ENCODE results near the gene FEV.
A peak's percentile ranks its signal among the peaks of the same experiment; 100 is the strongest.

FEV gene

GRCh38 chr2:218985021-218985324 lies at the start of gene FEV:
FEV (minus strand) TSS chr2:218985184; CDS start chr2:218985075, 109 bp downstream.
- no peak for DNase-seq (ENCODE audit: insufficient read length, low spot score)
- FAIRE-seq = no peak

DNA sequence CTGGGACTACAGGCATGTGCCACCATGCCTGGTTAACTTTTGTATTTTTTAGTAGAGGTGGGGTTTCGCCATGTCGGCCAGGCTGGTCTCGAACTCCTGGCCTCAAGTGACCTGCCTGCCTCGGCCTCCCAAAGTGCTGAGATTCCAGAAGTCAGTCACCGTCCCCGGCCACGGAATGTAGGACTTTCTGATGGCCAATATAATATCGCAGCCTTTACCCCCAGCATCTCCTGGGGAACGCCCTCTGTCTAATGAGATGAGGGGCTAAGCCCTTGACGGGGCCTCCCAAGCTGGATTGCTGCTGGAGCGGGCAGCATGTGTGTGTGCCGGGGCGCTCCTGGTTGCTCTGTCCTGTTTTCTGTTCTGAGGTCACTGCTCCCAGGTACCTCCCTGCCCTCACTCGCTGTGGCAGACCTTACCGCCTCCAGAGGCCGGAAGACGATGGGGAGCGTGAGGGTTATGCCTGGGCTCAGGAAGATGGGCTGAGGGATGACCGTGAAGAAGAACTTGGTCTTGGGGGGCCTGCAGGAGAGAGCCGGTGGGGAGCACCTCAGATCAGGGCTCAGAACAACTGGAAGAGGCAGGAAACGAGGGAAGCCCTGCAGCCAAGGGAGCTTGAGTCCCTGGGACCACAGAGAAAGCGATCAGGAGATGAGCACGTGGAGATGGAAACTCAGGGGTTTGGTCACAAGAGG lies 47.2 kb upstream of the FEV start:
- no peak for DNase-seq (ENCODE audit: insufficient read length, low spot score)
- FAIRE-seq = no peak

DNA sequence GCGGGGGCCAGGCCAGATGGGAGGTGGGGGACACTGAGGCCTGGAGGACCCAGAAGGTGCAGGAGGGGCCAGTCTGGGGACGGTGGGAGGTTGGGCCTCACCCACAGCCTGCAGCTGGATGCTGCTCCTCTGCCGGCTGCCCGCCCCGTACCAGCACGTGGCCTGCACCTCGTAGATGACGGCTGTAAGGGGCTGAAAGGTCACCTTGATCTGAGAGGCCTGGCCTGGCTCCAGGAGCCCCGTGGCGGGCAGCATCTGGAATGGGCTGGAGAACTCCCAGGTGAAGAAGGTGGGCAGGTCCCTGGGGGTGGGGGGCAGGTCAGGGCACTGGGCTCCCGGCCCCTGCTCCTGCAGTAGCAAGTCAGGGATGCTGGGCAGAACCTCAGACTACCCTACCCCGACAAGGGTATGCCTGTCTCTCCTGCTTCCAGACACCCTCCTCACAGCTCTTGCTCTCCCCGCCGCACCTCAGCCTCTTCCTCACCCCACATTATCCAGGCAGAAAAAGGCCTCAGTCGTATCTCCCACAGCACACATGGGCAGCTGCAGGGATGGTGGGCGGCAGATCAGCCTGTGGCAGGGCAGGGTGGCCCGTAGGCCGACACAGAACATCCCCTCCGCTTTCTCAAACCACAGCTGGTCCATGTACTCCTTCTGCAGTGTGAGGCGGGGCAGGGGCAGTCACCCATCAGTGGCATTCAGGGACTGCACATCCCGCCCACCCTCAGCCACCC lies 46.2 kb upstream of the FEV start:
- FAIRE-seq (no peak), DNase-seq (ENCODE audit: insufficient read length, low spot score) (no peak)

DNA sequence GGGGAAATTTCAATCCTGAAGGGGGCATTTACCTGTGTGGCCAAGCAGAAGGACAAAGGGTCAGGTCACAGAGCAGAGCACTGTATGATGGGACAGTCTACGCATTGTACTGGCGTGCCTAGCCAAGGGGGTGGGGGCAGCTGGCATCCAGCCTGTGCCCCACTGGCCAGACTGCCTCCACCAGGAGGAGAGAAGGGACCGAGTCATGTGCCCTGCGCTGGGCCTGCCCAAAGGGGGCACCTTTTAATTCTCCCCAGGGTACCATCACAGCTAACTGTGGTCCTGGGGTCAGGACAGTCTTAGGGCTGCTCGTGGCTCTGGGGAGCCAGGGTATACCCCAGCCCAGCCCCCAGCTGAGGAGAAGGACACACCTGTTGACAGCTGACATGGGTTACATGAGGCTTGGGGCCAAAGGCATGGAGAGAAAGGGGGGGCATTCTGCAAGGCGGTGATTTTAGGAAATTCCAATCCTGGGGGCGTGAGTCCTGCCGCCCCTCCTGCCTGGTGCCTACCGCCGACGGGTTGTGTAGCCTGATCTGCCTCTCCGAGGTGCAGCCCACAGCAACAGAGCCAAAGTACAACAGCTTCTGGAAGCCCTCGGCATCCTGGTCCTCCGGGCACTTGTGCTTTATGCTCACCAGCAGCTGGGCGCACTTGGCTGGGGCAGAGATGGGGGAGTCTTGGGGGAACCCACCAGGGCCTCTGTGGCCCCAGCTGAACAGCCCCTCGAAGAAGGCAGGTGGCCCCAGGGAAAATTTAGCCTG lies 45.4 kb upstream of the FEV start:
- FAIRE-seq (no peak), DNase-seq (ENCODE audit: insufficient read length, low spot score) (no peak)

- FAIRE-seq (no peak), DNase-seq (ENCODE audit: insufficient read length, low spot score) (peak; percentile 87)
Measured at GRCh38 chr2:219029829-219030165, 44.8 kb upstream of the FEV start.

GRCh38 chr2:219028996-219029828 lies 44.2 kb upstream of the FEV start:
- FAIRE-seq (peak; percentile 80), DNase-seq (ENCODE audit: insufficient read length, low spot score) (no peak)

DNA sequence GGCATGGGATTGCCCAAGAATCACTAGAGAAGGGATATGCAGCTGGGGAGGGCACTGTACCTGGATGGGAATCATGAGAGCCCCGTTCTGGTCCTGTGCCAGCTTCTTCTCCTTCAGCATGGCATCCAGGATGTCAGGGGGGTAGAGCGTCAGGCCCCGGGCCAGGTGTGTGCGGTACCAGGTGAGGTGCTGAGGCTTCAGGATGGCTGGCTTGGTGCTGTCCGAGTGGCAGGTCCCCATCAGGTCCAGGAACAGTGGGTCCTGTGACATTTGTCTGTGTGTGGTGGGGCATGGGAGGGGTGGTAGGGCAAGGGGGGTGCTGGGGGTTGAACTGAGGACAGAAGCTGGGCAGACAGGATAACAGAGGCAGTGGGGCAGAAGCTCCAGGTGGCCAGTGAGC lies 43.2 kb upstream of the FEV start:
- no peak for FAIRE-seq
- no peak for DNase-seq (ENCODE audit: insufficient read length, low spot score)

- DNase-seq (ENCODE audit: insufficient read length, low spot score) = no peak
- no peak for FAIRE-seq
Measured at GRCh38 chr2:219027511-219028055, 42.6 kb upstream of the FEV start.

GRCh38 chr2:219026946-219027345 lies 42.0 kb upstream of the FEV start:
- FAIRE-seq (no peak), DNase-seq (ENCODE audit: insufficient read length, low spot score) (no peak)

GRCh38 chr2:219025637-219026585 lies 40.9 kb upstream of the FEV start:
- DNase-seq (ENCODE audit: insufficient read length, low spot score) (no peak), FAIRE-seq (no peak)

DNA sequence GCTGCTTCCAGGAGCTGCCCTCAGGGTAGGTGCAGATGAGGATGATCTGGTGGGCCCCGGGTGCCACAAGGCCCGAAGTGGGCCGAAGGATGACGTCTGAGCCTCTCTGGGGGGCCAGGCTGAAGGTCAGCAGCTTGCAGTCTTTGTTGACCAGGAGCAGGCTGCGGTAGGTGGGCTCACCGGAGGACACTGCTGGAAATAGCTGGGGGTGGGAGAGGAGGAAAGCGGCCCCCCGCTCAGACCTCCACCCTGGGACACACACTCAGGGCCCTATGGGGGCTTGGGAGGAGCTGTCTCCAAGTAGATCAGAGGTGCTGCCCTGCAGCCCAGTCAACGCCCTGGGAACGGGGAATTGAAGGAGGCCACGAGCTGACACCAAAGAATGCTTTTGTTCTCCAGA lies 39.1 kb upstream of the FEV start:
- FAIRE-seq (no peak), DNase-seq (ENCODE audit: insufficient read length, low spot score) (no peak)

DNA sequence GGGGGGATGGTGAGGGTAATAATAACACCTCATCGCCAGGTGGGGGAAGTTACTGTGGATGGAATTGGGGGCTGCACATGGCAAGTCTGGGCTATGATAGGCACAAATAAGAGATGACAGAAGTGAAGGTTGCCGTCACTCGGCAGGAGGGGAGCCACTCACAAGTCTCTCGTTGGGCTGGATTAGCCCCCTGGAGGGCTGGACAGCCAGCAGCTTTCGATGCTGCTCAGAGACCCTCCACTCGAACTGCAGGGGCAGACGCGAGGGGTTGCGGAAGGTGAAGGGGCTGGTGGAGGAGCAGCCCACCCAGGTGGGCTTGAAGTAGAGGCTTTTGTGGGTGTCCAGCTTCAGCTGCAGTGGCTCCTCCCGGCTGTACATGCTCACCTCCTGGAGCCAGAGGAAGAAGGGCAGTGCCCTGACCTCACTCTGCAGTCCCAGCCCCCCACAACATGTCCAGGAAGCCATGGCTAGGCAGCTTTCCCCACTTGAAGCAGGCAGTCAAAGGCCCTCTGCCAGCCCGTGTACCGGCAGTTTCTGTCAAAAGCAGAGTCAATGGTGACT lies 38.1 kb upstream of the FEV start:
- FAIRE-seq (no peak), DNase-seq (ENCODE audit: insufficient read length, low spot score) (no peak)

DNA sequence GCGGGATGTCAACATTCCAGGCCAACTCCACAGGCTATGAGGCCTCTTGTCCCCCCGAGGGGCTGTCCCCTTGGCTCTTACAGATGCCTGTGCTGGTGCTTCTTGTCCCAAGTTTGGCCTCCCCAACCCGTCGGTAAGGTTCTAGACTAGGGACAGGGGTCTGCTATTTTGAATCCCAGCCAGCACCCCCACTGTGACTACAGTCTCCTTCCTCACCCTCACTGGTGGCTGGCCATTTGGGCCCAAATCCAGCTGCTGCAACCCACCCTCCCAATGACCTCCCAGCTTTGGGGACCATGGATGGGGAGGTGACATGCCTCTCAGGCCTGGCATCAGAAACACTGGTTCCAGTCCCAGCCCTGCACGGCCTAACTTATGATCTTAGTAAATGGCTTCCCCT lies 37.6 kb upstream of the FEV start:
- FAIRE-seq = no peak
- DNase-seq (ENCODE audit: insufficient read length, low spot score) = no peak

GRCh38 chr2:219022041-219022440 lies 37.1 kb upstream of the FEV start:
- no peak for FAIRE-seq
- DNase-seq (ENCODE audit: insufficient read length, low spot score) = no peak

DNA sequence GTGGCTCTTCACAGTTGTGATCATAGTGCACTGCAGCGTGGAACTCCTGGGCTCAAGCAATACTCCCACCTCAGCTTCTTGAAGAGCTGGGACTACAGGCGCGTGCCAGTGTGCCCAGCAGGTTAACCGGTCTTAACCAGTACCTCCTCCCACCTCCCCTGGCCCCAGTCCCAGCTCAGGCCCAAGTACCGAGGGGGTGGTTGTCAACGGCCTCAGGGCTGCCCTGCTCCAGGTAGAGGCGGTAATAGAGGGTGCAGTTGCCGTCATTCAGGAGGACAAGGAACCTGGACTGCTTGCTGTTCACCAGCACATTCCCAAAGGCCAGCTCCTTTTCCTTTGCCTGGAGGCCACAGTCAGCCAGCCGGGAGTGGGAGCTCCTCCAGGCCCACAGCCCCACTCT lies 36.6 kb upstream of the FEV start:
- DNase-seq (ENCODE audit: insufficient read length, low spot score) = no peak
- no peak for FAIRE-seq

DNA sequence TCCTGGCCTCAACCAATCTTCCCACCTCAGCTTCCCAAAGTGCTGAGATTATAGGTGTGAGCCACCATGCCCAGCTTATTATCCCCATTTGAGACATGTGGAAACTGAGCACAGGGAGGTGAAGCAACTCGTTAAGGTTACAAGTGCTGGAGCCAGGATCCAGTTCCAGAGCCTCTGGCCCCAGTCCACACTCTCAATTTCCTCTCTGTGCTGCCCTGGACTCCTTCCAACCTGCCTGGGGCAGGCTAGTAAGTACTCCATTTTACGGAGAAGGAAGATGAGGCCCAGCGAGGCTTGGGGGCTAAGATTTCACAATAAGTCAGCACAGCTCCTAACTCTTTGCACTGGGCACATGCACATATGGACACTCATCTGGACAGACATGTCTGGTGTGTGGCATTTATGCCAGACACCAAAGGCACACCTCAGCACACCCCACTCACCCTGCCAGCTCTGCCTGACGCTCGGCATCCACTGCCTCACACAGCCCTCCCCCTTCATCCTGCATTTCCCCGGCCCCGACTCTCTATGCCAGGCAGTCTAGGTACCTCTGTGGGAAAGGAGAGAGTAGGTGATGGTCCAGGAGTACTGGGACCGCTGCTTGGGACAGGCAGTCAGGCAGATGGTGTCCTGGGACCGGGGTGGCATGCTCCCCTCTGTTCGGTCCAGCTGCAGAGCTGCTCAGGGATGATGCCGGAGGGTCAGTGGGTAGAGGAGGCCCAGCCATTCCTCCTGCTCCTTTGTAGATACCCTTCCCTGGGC lies 35.8 kb upstream of the FEV start:
- DNase-seq (ENCODE audit: insufficient read length, low spot score) = no peak
- FAIRE-seq = no peak

DNA sequence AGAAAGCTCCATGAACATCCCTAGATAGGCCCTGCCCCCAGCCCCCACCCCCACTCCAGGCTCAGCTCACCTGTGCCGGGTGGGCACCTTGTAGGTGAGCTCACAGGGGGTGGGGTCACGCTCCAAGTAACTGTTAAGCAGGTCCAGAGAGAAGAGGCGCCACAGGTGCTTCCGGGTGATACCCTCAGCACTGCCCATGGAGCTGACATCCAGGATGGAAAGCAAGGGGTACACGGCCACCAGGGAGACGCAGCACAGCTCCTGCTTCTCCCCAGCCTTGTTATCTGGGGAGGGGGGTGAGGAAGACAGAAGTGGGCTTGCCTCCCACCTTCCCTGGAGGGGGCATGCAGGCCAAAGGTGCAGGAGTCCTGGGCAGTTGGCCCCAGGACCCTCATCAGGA lies 34.5 kb upstream of the FEV start:
- FAIRE-seq = no peak
- DNase-seq (ENCODE audit: insufficient read length, low spot score) = no peak

DNA sequence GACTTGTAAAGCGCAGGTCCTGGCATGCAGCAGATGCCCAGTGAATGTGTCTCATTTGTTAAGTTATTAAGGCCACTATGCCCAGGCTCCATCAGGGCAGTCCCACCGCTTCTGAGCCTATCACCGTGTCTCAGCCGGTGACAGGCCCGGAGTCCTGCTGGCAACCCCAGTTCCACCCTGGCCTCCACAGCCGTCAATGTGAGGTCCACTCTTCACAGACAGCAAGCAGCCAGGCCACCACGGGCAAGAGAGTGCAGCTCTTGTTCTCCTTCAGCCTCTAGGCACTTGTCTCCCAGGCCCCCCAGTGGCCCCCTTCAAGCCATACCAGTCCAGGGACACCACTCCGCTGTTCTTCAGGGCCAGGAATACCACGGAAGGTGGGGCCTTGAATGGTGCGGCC lies 33.7 kb upstream of the FEV start:
- no peak for DNase-seq (ENCODE audit: insufficient read length, low spot score)
- no peak for FAIRE-seq

- DNase-seq (ENCODE audit: insufficient read length, low spot score) = no peak
- FAIRE-seq = no peak
Measured at GRCh38 chr2:219018286-219018685, 33.3 kb upstream of the FEV start.
